Left lung (tissue), 10 donors: ENCODE measurements around the gene UNC5A. TPM values are rescaled to one million over a fixed set of nuclear protein-coding genes. Genes with fewer than 3 reads are reported as not detected.
"Not testable (repeated sequence)": the region's sequence is repeated elsewhere in the genome, so short reads cannot be mapped to it uniquely, and the experiment has no call there.

Experiments used
- ATAC-seq: fragments of 200-7000 bp; cut with Tn5 transposase; one replicate; pipeline ENCODE4 v1.9.1; 2020; ENCODE audit warnings: moderate library complexity
- DNase-seq, 4 donors: peaks; one replicate each; pipeline ENCODE4 v3.0.0-alpha.2; 2013 to 2020
- H3K27ac ChIP-seq, 2 donors: fragments of 200-600 bp; sonication (generic) in 1 of 2; one replicate each; pipeline versions ENCODE4 v1.5.0 to v1.8.0; 2020 to 2021
- H3K27me3 ChIP-seq, 2 donors: fragments of 200-600 bp; sonication (generic) in 1 of 2; one replicate each; pipeline versions ENCODE4 v1.5.0 to v1.8.0; 2020 to 2021
- H3K36me3 ChIP-seq, 2 donors: fragments of 200-600 bp; sonication (generic) in 1 of 2; one replicate each; pipeline versions ENCODE4 v1.5.0 to v1.8.0; 2020 to 2021
- H3K4me1 ChIP-seq, 2 donors: fragments of 200-600 bp; one replicate each; pipeline ENCODE4 v1.8.0; 2021
- H3K4me3 ChIP-seq, 2 donors: fragments of 200-600 bp; sonication (generic) in 1 of 2; one replicate each; pipeline versions ENCODE4 v1.5.0 to v1.8.0; 2020 to 2021; ENCODE audit warnings: mild to moderate bottlenecking in 1 of 2
- H3K9me3 ChIP-seq, 2 donors: fragments of 200-600 bp; sonication (generic) in 1 of 2; one replicate each; pipeline versions ENCODE4 v1.5.0 to v1.8.0; 2020 to 2021
- CTCF ChIP-seq, 2 donors: fragments of 200-600 bp; sonication (generic) in 1 of 2; IDR thresholded peaks; one replicate each; pipeline versions ENCODE4 v1.5.0 to v1.8.0; 2021; ENCODE audit warnings: antibody characterized with exemption in 2 of 2
- intact Hi-C, 2 donors: fragments of 100-400 bp; cut with DNase I; formaldehyde crosslinking; loops; one replicate each; pipeline versions ENCODE4 v1.11.2 to v1.14.2; 2022
- polyA plus RNA-seq, 6 donors: library from polyadenylated mRNA; unstranded; fragments of 120-200 nt; gene quantifications; one replicate each; pipeline ENCODE4 v1.2.1, GENCODE V29; 2013; ENCODE audit not compliant: insufficient read length in 6 of 6
- total RNA-seq, 2 donors: library from RNA; stranded (reverse); fragmentation: NEBNext Ultra II Directional; extraction: Animal tissue kit (Norgen Biotek cat#: 25700); gene quantifications; one replicate each; pipeline ENCODE4 v1.2.1, GENCODE V29; 2021
- donor health status: DM: no; HTN: yes; CAD: no.
- donor health status: DM: no; HTN: no; CAD: no.

UNC5A gene
- total and polyA plus RNA-seq, 8 donors = 0.24 to 1.6 (median 1.0) TPM; not detected in 1

- ATAC-seq = no peak
Observed at GRCh38 chr5:176868126-176868525, 57.8 kb downstream of the UNC5A start.

GRCh38 chr5:176868731-176869130, 58.4 kb downstream of the UNC5A start:
- H3K27ac ChIP-seq = no peak overlapping the region
- no peak overlapping the region for H3K4me3 ChIP-seq
- no peak for TF ChIP-seq CTCF (IDR thresholded peaks at IDR 0.05)
- no peaks in the 10 kb centered on the region for H3K36me3 ChIP-seq
- peak in 1 of 4 donors; percentile 74 for DNase-seq
- H3K27me3 ChIP-seq = peaks cover 24 to 72% of the 10 kb centered on the region in 2 donors
- intact Hi-C loops = no loop called here
- no peaks in the 10 kb centered on the region for H3K4me1 ChIP-seq
- no peak for ATAC-seq
- H3K9me3 ChIP-seq = no peaks in the 10 kb centered on the region

More at GRCh38 chr5:176868126-176868525, 57.8 kb downstream of the UNC5A start:
- peaks cover 24 to 72% of the 10 kb centered on the region in 2 donors for H3K27me3 ChIP-seq
- no peak for TF ChIP-seq CTCF (IDR thresholded peaks at IDR 0.05)
- H3K9me3 ChIP-seq = no peaks in the 10 kb centered on the region
- no peak overlapping the region for H3K27ac ChIP-seq
- no peak for DNase-seq
- no peak overlapping the region for H3K4me3 ChIP-seq
- H3K36me3 ChIP-seq = no peaks in the 10 kb centered on the region
- no peaks in the 10 kb centered on the region for H3K4me1 ChIP-seq
- intact Hi-C loops = no loop called here

GRCh38 chr5:176869501-176870109, 59.2 kb downstream of the UNC5A start:
- Histone ChIP-seq H3K9me3 (no peaks in the 10 kb centered on the region), H3K27me3 (peaks cover 24 to 72% of the 10 kb centered on the region in 2 donors), H3K27ac (no peak overlapping the region), H3K4me3 (no peak overlapping the region), H3K36me3 (no peaks in the 10 kb centered on the region), H3K4me1 (no peaks in the 10 kb centered on the region)
- peak in 1 of 4 donors; percentile 71 for DNase-seq
- ATAC-seq = no peak
- no peak for TF ChIP-seq CTCF (IDR thresholded peaks at IDR 0.05)
- intact Hi-C loops = no loop called here

DNA sequence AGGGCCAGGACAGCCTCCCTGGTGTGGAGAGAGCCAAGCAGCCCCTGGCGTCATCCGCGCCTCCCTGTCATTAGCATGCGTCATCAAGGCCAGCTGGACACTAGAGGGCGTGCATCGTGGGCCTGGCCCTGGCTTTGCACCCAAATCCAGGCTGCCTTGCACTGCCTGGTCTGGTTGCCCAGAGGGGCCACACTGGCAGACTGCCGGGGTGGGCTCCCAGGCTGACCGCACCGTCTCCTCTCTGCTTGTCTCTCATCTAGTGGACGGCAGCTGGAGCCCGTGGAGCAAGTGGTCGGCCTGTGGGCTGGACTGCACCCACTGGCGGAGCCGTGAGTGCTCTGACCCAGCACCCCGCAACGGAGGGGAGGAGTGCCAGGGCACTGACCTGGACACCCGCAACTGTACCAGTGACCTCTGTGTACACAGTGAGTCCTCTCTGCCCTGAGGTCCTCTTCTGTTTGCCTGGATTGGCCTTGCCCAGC, 59.8 kb downstream of the UNC5A start:
- H3K27me3 ChIP-seq = peaks cover 24 to 72% of the 10 kb centered on the region in 2 donors
- ATAC-seq = peak; percentile 70
- H3K9me3 ChIP-seq = no peaks in the 10 kb centered on the region
- H3K4me3 ChIP-seq = no peak overlapping the region
- H3K4me1 ChIP-seq = no peaks in the 10 kb centered on the region
- H3K27ac ChIP-seq = no peak overlapping the region
- intact Hi-C loops = no loop called here
- no peaks in the 10 kb centered on the region for H3K36me3 ChIP-seq
- peak in 2 of 4 donors; percentile 51 to 76 for DNase-seq
- TF ChIP-seq CTCF (IDR thresholded peaks at IDR 0.05) = peak in 1 of 2 donors; percentile 20

- DNase-seq, intact Hi-C loops, ATAC-seq, H3K36me3 ChIP-seq, H3K9me3 ChIP-seq, H3K4me3 ChIP-seq, H3K27ac ChIP-seq, H3K4me1 ChIP-seq: not testable (repeated sequence)
- H3K27me3 ChIP-seq = peaks cover 20 to 72% of the 10 kb centered on the region in 2 donors
Observed at GRCh38 chr5:176870644-176871043, 60.3 kb downstream of the UNC5A start.

DNA sequence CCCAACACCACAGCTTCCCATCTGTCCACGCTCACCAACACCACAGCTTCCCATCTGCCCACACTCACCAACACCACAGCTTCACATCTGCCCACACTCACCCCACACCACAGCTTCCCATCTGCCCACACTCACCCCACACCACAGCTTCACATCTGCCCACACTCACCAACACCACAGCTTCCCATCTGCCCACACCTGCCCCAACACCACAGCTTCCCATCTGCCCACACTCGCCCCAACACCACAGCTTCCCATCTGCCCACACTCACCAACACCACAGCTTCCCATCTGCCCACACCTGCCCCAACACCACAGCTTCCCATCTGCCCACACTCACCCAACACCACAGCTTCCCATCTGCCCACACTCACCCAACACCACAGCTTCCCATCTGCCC, 62.2 kb downstream of the UNC5A start:
- peaks cover 6 to 72% of the 10 kb centered on the region in 2 donors for H3K27me3 ChIP-seq
- DNase-seq = peak in 1 of 4 donors; percentile 8
- H3K4me1 ChIP-seq, H3K36me3 ChIP-seq, intact Hi-C loops, H3K9me3 ChIP-seq, ATAC-seq, H3K27ac ChIP-seq, H3K4me3 ChIP-seq: not testable (repeated sequence)

- H3K4me1 ChIP-seq, H3K9me3 ChIP-seq, ATAC-seq, H3K36me3 ChIP-seq, intact Hi-C loops, H3K4me3 ChIP-seq, H3K27ac ChIP-seq: not testable (repeated sequence)
- peak in 1 of 4 donors; percentile 5 for DNase-seq
- H3K27me3 ChIP-seq = peaks cover 5 to 72% of the 10 kb centered on the region in 2 donors
Observed at GRCh38 chr5:176873011-176873410, 62.7 kb downstream of the UNC5A start.
